WERI-Rb-1 (cell line): ENCODE data around the gene NEUROG2.

Experiments used
- DNase-seq: peaks from one replicate; pipeline ENCODE4 v3.0.0-alpha.2; 2020
- H3K27ac ChIP-seq: fragments of 250-450 bp; sonication (Bioruptor Pico); 2 replicates; pipeline ENCODE4 v1.5.1; 2020; ENCODE audit warnings: mild to moderate bottlenecking, moderate library complexity
- H3K27me3 ChIP-seq: fragments of 250-450 bp; sonication (Bioruptor Pico); 2 replicates; pipeline ENCODE4 v1.5.1; 2021; ENCODE audit warnings: mild to moderate bottlenecking, low read depth, moderate library complexity; ENCODE audit not compliant: insufficient read depth, severe bottlenecking
- H3K36me3 ChIP-seq: fragments of 250-450 bp; sonication (Bioruptor Pico); 2 replicates; pipeline ENCODE4 v1.5.1; 2020; ENCODE audit warnings: mild to moderate bottlenecking, moderate library complexity
- H3K4me3 ChIP-seq: 2 replicates; pipeline ENCODE4 v1.5.1; 2011; ENCODE audit warnings: low read depth, mild to moderate bottlenecking, control low read depth, low read length
- H3K9me3 ChIP-seq: fragments of 250-450 bp; sonication (Bioruptor Pico); 2 replicates; pipeline ENCODE4 v1.5.1; 2021; ENCODE audit warnings: mild to moderate bottlenecking, moderate library complexity; ENCODE audit not compliant: severe bottlenecking
- TF ChIP-seq, protein P1 (sequence below): IDR thresholded peaks from 2 replicates; pipeline ENCODE4 v1.5.1; 2011; ENCODE audit warnings: low read depth, mild to moderate bottlenecking, control low read depth, inconsistent platforms, low read length

NEUROG2 gene

GRCh38 chr4:112515198-112516065, 548 bp downstream of the NEUROG2 start:
- H3K27me3 ChIP-seq: peaks cover 95% of the 10 kb centered on the region
- H3K36me3 ChIP-seq: no peaks in the 10 kb centered on the region
- no peak overlapping the region for H3K27ac ChIP-seq
- H3K9me3 ChIP-seq: no peaks in the 10 kb centered on the region
- peak; percentile 32 for DNase-seq
- peak overlapping the region; percentile 45 for H3K4me3 ChIP-seq
- TF ChIP-seq, protein P1, sequence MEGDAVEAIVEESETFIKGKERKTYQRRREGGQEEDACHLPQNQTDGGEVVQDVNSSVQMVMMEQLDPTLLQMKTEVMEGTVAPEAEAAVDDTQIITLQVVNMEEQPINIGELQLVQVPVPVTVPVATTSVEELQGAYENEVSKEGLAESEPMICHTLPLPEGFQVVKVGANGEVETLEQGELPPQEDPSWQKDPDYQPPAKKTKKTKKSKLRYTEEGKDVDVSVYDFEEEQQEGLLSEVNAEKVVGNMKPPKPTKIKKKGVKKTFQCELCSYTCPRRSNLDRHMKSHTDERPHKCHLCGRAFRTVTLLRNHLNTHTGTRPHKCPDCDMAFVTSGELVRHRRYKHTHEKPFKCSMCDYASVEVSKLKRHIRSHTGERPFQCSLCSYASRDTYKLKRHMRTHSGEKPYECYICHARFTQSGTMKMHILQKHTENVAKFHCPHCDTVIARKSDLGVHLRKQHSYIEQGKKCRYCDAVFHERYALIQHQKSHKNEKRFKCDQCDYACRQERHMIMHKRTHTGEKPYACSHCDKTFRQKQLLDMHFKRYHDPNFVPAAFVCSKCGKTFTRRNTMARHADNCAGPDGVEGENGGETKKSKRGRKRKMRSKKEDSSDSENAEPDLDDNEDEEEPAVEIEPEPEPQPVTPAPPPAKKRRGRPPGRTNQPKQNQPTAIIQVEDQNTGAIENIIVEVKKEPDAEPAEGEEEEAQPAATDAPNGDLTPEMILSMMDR: no peak

GRCh38 chr4:112514647-112515197, 1.3 kb downstream of the NEUROG2 start:
- no peak overlapping the region for H3K27ac ChIP-seq
- peak overlapping the region; percentile 45 for H3K4me3 ChIP-seq
- no peaks in the 10 kb centered on the region for H3K9me3 ChIP-seq
- peak; percentile 42 for DNase-seq
- peaks cover 95% of the 10 kb centered on the region for H3K27me3 ChIP-seq
- TF ChIP-seq, protein P1: peak; percentile 39; the same call in 1 of the 2 replicates
- no peaks in the 10 kb centered on the region for H3K36me3 ChIP-seq

DNA sequence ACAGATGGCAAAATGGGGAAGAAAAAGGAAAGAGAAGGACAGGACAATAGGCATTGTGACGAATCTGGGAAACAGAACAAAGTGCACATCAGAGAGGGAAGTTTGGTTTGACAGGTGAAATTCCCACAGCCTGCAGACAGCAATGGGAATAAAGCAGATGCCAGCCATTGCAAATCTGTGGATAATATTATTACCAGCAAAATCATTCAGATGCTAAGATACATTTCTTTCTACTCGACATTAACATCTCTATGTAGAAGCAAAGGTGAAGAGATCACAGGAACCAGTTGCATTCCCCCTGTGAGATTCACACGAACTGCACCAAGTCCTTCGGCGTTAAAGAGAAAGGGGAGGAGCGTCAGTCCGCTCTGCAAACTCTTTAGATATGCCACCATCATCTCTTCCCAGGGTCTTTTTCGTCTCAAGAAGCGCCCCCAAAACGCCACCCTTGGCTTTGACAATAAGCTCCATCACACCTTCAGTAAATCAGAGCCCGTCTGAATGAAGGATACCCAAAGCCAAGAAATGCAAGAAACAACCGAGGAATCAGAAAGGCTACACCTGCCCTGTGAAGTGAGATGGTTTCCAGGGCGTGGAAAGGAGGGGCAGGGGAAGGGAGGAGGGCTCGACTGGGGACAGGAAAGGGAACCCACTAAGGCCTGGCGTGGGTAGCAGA, 1.9 kb downstream of the NEUROG2 start:
- no peak for DNase-seq
- H3K4me3 ChIP-seq: peak overlapping the region; percentile 45
- no peaks in the 10 kb centered on the region for H3K36me3 ChIP-seq
- H3K27me3 ChIP-seq: peaks cover 97% of the 10 kb centered on the region
- TF ChIP-seq, protein P1: no peak
- no peak overlapping the region for H3K27ac ChIP-seq
- no peaks in the 10 kb centered on the region for H3K9me3 ChIP-seq

DNA sequence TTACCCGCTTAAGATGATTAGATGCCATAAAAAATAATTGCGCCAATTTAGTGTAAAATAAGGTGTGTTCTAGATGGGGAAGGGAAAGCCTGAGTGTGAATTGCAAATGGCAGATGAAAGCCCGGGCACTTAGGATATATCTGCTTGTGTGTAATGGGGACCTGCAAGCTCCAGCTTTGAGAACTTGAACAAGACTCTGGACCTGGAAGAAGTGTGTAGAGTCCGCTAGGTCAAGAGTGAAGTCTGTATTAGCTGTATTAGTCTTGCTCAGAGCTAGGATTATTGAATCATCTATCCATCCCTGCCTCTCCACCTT, 4.2 kb downstream of the NEUROG2 start:
- H3K27me3 ChIP-seq: peaks cover 96% of the 10 kb centered on the region
- TF ChIP-seq, protein P1: no peak

DNA sequence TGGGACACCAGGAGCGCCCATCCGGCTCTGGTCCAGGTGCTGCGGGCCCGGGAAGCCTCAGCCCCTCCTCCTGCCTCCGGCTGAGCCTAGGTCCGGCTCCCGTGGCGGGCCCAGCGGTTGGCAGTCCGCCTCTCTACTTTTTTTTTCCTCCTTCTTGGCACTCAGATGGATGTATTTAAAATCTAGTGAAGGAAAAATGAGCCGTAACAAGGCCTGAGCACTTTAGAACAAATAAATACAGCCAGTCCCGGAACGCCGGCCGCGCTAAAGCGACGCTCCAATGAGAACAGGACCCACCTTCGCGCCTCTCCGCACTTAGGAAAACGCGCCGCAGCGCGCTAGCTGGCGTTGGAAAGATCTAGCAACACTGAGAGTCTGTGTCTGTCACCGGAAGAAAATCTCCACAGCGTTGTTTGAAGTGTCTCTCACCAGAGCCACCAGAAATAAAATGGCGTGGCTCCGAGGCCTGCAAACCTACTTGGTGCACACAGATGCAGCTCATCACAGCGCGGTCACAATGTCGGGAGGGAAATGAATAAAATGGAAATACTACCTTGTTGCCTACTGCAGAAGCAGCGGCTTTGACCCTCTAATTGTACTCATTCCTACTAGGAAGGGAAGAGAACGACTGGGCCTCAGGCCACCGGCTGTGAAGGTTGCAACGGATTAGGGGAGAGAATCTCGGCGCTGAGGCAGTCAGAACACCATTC, 4.7 kb downstream of the NEUROG2 start:
- TF ChIP-seq, protein P1: no peak
- no peak overlapping the region for H3K27ac ChIP-seq
- H3K4me3 ChIP-seq: peak overlapping the region; percentile 21
- DNase-seq: no peak
- H3K9me3 ChIP-seq: no peaks in the 10 kb centered on the region
- no peaks in the 10 kb centered on the region for H3K36me3 ChIP-seq
- peaks cover 96% of the 10 kb centered on the region for H3K27me3 ChIP-seq

More for the DNA sequence above, 4.2 kb downstream of the NEUROG2 start:
- H3K9me3 ChIP-seq: no peaks in the 10 kb centered on the region
- no peaks in the 10 kb centered on the region for H3K36me3 ChIP-seq
- H3K27ac ChIP-seq: no peak overlapping the region
- no peak for DNase-seq
- H3K4me3 ChIP-seq: no peak overlapping the region
